ENCODE data around the gene TMEM184C. TPM values are rescaled to one million over a fixed set of nuclear protein-coding genes. Genes with fewer than 3 reads are reported as not detected.

The TMEM184C gene
- total and polyA plus RNA-seq, 2 donors (not counting 1 experiment from before 2014, with no cell fraction given), result 4.9 to 27.5 TPM

GRCh38 chr4:147581606-147582350, 35.4 kb upstream of the TMEM184C start:
- Mint-ChIP-seq H3K9me3 (ENCODE audit: insufficient read depth) (no peaks in the 10 kb centered on the region), H3K4me1 (no peaks in the 10 kb centered on the region), H3K27me3 (peaks cover 25% of the 10 kb centered on the region), H3K27ac (no peak overlapping the region), H3K4me3 (no peak overlapping the region)
- Histone ChIP-seq H3K36me3 (replicated peaks in 1 of 2; ENCODE audit: control extremely low read depth in 1 of 2, control insufficient read depth in 1 of 2, extremely low read depth in 1 of 2, insufficient read depth in 2 of 2, low read length in 1 of 2) (no peaks in the 10 kb centered on the region), H3K27me3 (replicated peaks in 1 of 4; ENCODE audit: control extremely low read depth in 1 of 4, control insufficient read depth in 3 of 4, insufficient read depth in 4 of 4, low read length in 3 of 4) (peaks cover 0 to 6% (median 2%) of the 10 kb centered on the region in 4 experiments), H2AFZ (ENCODE audit: insufficient read depth, low read depth, low read length, poor library complexity, severe bottlenecking) (no peak overlapping the region), H3K9me3 (ENCODE audit: control extremely low read depth in 1 of 3, control insufficient read depth in 2 of 3, insufficient read depth in 1 of 3, low read length in 2 of 3) (peaks cover 0 to 8% (median 4%) of the 10 kb centered on the region in 3 donors), H3K79me2 (ENCODE audit: control insufficient read depth, insufficient read depth, low read length) (no peaks in the 10 kb centered on the region), H3K4me2 (replicated peaks; ENCODE audit: low read depth, low read length, poor library complexity, severe bottlenecking) (no peak overlapping the region), H3K9ac (ENCODE audit: low read length) (no peak overlapping the region), H3K27ac (ENCODE audit: low read length in 2 of 2) (no peak overlapping the region), H3K4me3 (ENCODE audit: control extremely low read depth in 1 of 5, extremely low read depth in 1 of 5, insufficient read depth in 1 of 5, low read depth in 2 of 5, low read length in 4 of 5) (no peak overlapping the region), H4K20me1 (ENCODE audit: control insufficient read depth, insufficient read depth, low read length, poor library complexity, severe bottlenecking) (no peaks in the 10 kb centered on the region), H3K4me1 (ENCODE audit: control insufficient read depth in 2 of 2, insufficient read depth in 2 of 2, low read length in 2 of 2) (no peaks in the 10 kb centered on the region)
- no peak for ATAC-seq (ENCODE audit: low read depth)
- no peak for DNase-seq
- ChIA-PET CTCF (no interaction called here), POLR2A (no interaction called here)
- WGBS (ENCODE audit: insufficient coverage), result 79% methylated on average over 3 of the region's 6 CpGs
- TF ChIP-seq, protein P1, sequence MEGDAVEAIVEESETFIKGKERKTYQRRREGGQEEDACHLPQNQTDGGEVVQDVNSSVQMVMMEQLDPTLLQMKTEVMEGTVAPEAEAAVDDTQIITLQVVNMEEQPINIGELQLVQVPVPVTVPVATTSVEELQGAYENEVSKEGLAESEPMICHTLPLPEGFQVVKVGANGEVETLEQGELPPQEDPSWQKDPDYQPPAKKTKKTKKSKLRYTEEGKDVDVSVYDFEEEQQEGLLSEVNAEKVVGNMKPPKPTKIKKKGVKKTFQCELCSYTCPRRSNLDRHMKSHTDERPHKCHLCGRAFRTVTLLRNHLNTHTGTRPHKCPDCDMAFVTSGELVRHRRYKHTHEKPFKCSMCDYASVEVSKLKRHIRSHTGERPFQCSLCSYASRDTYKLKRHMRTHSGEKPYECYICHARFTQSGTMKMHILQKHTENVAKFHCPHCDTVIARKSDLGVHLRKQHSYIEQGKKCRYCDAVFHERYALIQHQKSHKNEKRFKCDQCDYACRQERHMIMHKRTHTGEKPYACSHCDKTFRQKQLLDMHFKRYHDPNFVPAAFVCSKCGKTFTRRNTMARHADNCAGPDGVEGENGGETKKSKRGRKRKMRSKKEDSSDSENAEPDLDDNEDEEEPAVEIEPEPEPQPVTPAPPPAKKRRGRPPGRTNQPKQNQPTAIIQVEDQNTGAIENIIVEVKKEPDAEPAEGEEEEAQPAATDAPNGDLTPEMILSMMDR (IDR thresholded peaks at IDR 0.05), result no peak
- no peak for TF ChIP-seq EZH2 (IDR thresholded peaks at IDR 0.05; ENCODE audit: borderline replicate concordance, insufficient read depth, low read depth, low read length, poor library complexity, severe bottlenecking)
- intact Hi-C loops (cut with micrococcal nuclease), result no loop called here

DNA sequence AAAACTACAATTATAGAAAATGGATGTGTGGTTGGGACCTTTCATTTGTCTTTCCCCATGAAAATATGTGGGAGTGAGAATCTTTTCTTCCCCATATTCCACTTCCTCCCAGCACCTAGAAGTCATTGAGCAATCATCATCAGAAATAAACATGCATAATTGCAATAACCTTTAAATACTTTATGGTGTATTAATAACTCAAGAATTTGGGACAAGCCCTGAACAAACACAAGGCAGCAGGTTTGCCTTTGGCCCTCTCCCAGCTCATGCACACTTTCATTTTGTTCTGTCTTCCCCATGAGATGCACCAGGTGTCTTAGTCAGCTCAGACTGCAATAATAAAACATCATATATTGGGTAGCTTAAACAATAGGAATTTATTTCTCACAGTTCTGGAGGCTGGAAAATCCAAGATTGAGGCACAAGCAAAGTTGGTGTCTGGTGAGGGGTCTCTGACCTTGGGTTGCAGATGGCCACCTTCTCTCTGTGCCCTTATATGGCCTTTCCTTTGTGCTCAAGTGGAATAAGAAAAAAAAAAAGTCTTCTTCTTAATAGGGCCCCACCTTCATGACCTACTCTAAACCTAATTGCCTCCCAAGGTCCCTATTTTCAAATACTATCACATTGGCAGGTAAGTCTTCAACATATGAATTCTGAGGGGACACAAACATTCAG, 34.7 kb upstream of the TMEM184C start:
- H3K27ac ChIP-seq (ENCODE audit: low read length in 2 of 2), result no peak overlapping the region
- CTCF ChIA-PET, result no interaction called here

More for the DNA sequence above, 34.7 kb upstream of the TMEM184C start:
- Mint-ChIP-seq H3K27me3 (peaks cover 25% of the 10 kb centered on the region), H3K4me3 (no peak overlapping the region), H3K9me3 (ENCODE audit: insufficient read depth) (no peaks in the 10 kb centered on the region), H3K27ac (no peak overlapping the region), H3K4me1 (no peaks in the 10 kb centered on the region)
- Histone ChIP-seq H3K36me3 (replicated peaks in 1 of 2; ENCODE audit: control extremely low read depth in 1 of 2, control insufficient read depth in 1 of 2, extremely low read depth in 1 of 2, insufficient read depth in 2 of 2, low read length in 1 of 2) (no peaks in the 10 kb centered on the region), H3K9me3 (ENCODE audit: control extremely low read depth in 1 of 3, control insufficient read depth in 2 of 3, insufficient read depth in 1 of 3, low read length in 2 of 3) (peaks cover 0 to 8% (median 4%) of the 10 kb centered on the region in 3 donors), H4K20me1 (ENCODE audit: control insufficient read depth, insufficient read depth, low read length, poor library complexity, severe bottlenecking) (no peaks in the 10 kb centered on the region), H2AFZ (ENCODE audit: insufficient read depth, low read depth, low read length, poor library complexity, severe bottlenecking) (no peak overlapping the region), H3K4me3 (ENCODE audit: control extremely low read depth in 1 of 5, extremely low read depth in 1 of 5, insufficient read depth in 1 of 5, low read depth in 2 of 5, low read length in 4 of 5) (no peak overlapping the region), H3K79me2 (ENCODE audit: control insufficient read depth, insufficient read depth, low read length) (no peaks in the 10 kb centered on the region), H3K9ac (ENCODE audit: low read length) (no peak overlapping the region), H3K4me2 (replicated peaks; ENCODE audit: low read depth, low read length, poor library complexity, severe bottlenecking) (no peak overlapping the region), H3K27me3 (replicated peaks in 1 of 4; ENCODE audit: control extremely low read depth in 1 of 4, control insufficient read depth in 3 of 4, insufficient read depth in 4 of 4, low read length in 3 of 4) (peaks cover 0 to 6% (median 2%) of the 10 kb centered on the region in 4 experiments), H3K4me1 (ENCODE audit: control insufficient read depth in 2 of 2, insufficient read depth in 2 of 2, low read length in 2 of 2) (no peaks in the 10 kb centered on the region)
- no peak for ATAC-seq (ENCODE audit: low read depth)
- intact Hi-C loops (cut with micrococcal nuclease), result no loop called here
- TF ChIP-seq EZH2 (IDR thresholded peaks at IDR 0.05; ENCODE audit: borderline replicate concordance, insufficient read depth, low read depth, low read length, poor library complexity, severe bottlenecking), result no peak
- TF ChIP-seq, protein P1 (IDR thresholded peaks at IDR 0.05), result no peak
- no peak for DNase-seq
- POLR2A ChIA-PET, result no interaction called here

Data from B cell (primary cell).